Measurements from ENCODE around the gene PDE4D. TPM values are rescaled to one million over a fixed set of nuclear protein-coding genes. Genes with fewer than 3 reads are reported as not detected.

PDE4D gene
- total RNA-seq, 2 donors from 2014 or later = 207 to 300 TPM

GRCh38 chr5:59487068-59487686 lies 406.3 kb downstream of the PDE4D start:
- H3K36me3 Mint-ChIP-seq (ENCODE audit: low read depth) = no peaks in the 10 kb centered on the region
- H3K27me3 Mint-ChIP-seq = peaks cover 5% of the 10 kb centered on the region
- ATAC-seq = no peak
- H3K27ac Mint-ChIP-seq = no peak overlapping the region
- no peak for DNase-seq
- H3K4me3 Mint-ChIP-seq = no peak overlapping the region
- peaks cover 2% of the 10 kb centered on the region for H3K4me1 Mint-ChIP-seq
- no peaks in the 10 kb centered on the region for H3K9me3 ChIP-seq (ENCODE audit: control insufficient read depth, low read length, poor library complexity, severe bottlenecking)

GRCh38 chr5:59486508-59486907 lies 407.0 kb downstream of the PDE4D start:
- Mint-ChIP-seq H3K27ac (no peak overlapping the region), H3K27me3 (peaks cover 5% of the 10 kb centered on the region), H3K36me3 (ENCODE audit: low read depth) (no peaks in the 10 kb centered on the region), H3K4me1 (peaks cover 2% of the 10 kb centered on the region), H3K4me3 (no peak overlapping the region)
- DNase-seq (no peak), ATAC-seq (no peak)
- no peaks in the 10 kb centered on the region for H3K9me3 ChIP-seq (ENCODE audit: control insufficient read depth, low read length, poor library complexity, severe bottlenecking)

GRCh38 chr5:59485629-59486439 lies 407.7 kb downstream of the PDE4D start:
- H3K27me3 Mint-ChIP-seq = peaks cover 5% of the 10 kb centered on the region
- H3K36me3 Mint-ChIP-seq (ENCODE audit: low read depth) = no peaks in the 10 kb centered on the region
- peaks cover 2% of the 10 kb centered on the region for H3K4me1 Mint-ChIP-seq
- H3K9me3 ChIP-seq (ENCODE audit: control insufficient read depth, low read length, poor library complexity, severe bottlenecking) = no peaks in the 10 kb centered on the region
- DNase-seq (no peak), ATAC-seq (no peak)
- H3K4me3 Mint-ChIP-seq = no peak overlapping the region
- H3K27ac Mint-ChIP-seq = no peak overlapping the region

GRCh38 chr5:59485107-59485506 lies 408.4 kb downstream of the PDE4D start:
- Mint-ChIP-seq H3K4me1 (peaks cover 2% of the 10 kb centered on the region), H3K27ac (no peak overlapping the region), H3K4me3 (no peak overlapping the region), H3K36me3 (ENCODE audit: low read depth) (no peaks in the 10 kb centered on the region), H3K27me3 (peaks cover 5% of the 10 kb centered on the region)
- ATAC-seq = no peak
- no peaks in the 10 kb centered on the region for H3K9me3 ChIP-seq (ENCODE audit: control insufficient read depth, low read length, poor library complexity, severe bottlenecking)
- no peak for DNase-seq

- Mint-ChIP-seq H3K36me3 (ENCODE audit: low read depth) (no peaks in the 10 kb centered on the region), H3K27ac (no peak overlapping the region), H3K4me3 (no peak overlapping the region), H3K27me3 (peaks cover 5% of the 10 kb centered on the region), H3K4me1 (peaks cover 2% of the 10 kb centered on the region)
- ATAC-seq = no peak
- H3K9me3 ChIP-seq (ENCODE audit: control insufficient read depth, low read length, poor library complexity, severe bottlenecking) = no peaks in the 10 kb centered on the region
- no peak for DNase-seq
Observed at GRCh38 chr5:59484618-59485017, 408.9 kb downstream of the PDE4D start.

GRCh38 chr5:59483971-59484472 lies 409.5 kb downstream of the PDE4D start:
- no peak for ATAC-seq
- Mint-ChIP-seq H3K27ac (no peak overlapping the region), H3K36me3 (ENCODE audit: low read depth) (no peaks in the 10 kb centered on the region), H3K4me1 (peaks cover 2% of the 10 kb centered on the region), H3K4me3 (no peak overlapping the region), H3K27me3 (peaks cover 5% of the 10 kb centered on the region)
- H3K9me3 ChIP-seq (ENCODE audit: control insufficient read depth, low read length, poor library complexity, severe bottlenecking) = no peaks in the 10 kb centered on the region
- no peak for DNase-seq

- H3K27me3 Mint-ChIP-seq = no peaks in the 10 kb centered on the region
- DNase-seq (no peak), ATAC-seq (no peak)
- H3K36me3 Mint-ChIP-seq (ENCODE audit: low read depth) = no peaks in the 10 kb centered on the region
- H3K27ac Mint-ChIP-seq = no peak overlapping the region
- no peaks in the 10 kb centered on the region for H3K9me3 ChIP-seq (ENCODE audit: control insufficient read depth, low read length, poor library complexity, severe bottlenecking)
- no peak overlapping the region for H3K4me3 Mint-ChIP-seq
- no peaks in the 10 kb centered on the region for H3K4me1 Mint-ChIP-seq
Observed at GRCh38 chr5:59479086-59479485, 414.4 kb downstream of the PDE4D start.

GRCh38 chr5:59474324-59474723 lies 419.2 kb downstream of the PDE4D start:
- ATAC-seq (no peak), DNase-seq (no peak)
- no peaks in the 10 kb centered on the region for H3K9me3 ChIP-seq (ENCODE audit: control insufficient read depth, low read length, poor library complexity, severe bottlenecking)
- Mint-ChIP-seq H3K27me3 (no peaks in the 10 kb centered on the region), H3K4me3 (no peak overlapping the region), H3K27ac (no peak overlapping the region), H3K36me3 (ENCODE audit: low read depth) (no peaks in the 10 kb centered on the region), H3K4me1 (no peaks in the 10 kb centered on the region)

GRCh38 chr5:59473611-59474010 lies 419.9 kb downstream of the PDE4D start:
- no peaks in the 10 kb centered on the region for H3K27me3 Mint-ChIP-seq
- ATAC-seq (no peak), DNase-seq (no peak)
- no peak overlapping the region for H3K4me3 Mint-ChIP-seq
- no peaks in the 10 kb centered on the region for H3K36me3 Mint-ChIP-seq (ENCODE audit: low read depth)
- H3K4me1 Mint-ChIP-seq = no peaks in the 10 kb centered on the region
- H3K9me3 ChIP-seq (ENCODE audit: control insufficient read depth, low read length, poor library complexity, severe bottlenecking) = no peaks in the 10 kb centered on the region
- H3K27ac Mint-ChIP-seq = no peak overlapping the region

- Mint-ChIP-seq H3K4me3 (no peak overlapping the region), H3K4me1 (no peaks in the 10 kb centered on the region), H3K36me3 (ENCODE audit: low read depth) (no peaks in the 10 kb centered on the region), H3K27ac (no peak overlapping the region), H3K27me3 (peaks cover 6% of the 10 kb centered on the region)
- no peaks in the 10 kb centered on the region for H3K9me3 ChIP-seq (ENCODE audit: control insufficient read depth, low read length, poor library complexity, severe bottlenecking)
- DNase-seq = no peak
- ATAC-seq = no peak
Observed at GRCh38 chr5:59471463-59471862, 422.1 kb downstream of the PDE4D start.

GRCh38 chr5:59467969-59468368 lies 425.6 kb downstream of the PDE4D start:
- H3K9me3 ChIP-seq (ENCODE audit: control insufficient read depth, low read length, poor library complexity, severe bottlenecking) = no peaks in the 10 kb centered on the region
- Mint-ChIP-seq H3K27me3 (peaks cover 6% of the 10 kb centered on the region), H3K27ac (no peak overlapping the region), H3K4me1 (no peaks in the 10 kb centered on the region), H3K4me3 (no peak overlapping the region), H3K36me3 (ENCODE audit: low read depth) (no peaks in the 10 kb centered on the region)
- ATAC-seq = no peak
- no peak for DNase-seq

- no peak for DNase-seq
- no peaks in the 10 kb centered on the region for H3K4me1 Mint-ChIP-seq
- ATAC-seq = no peak
- no peak overlapping the region for H3K4me3 Mint-ChIP-seq
- no peak overlapping the region for H3K27ac Mint-ChIP-seq
- H3K9me3 ChIP-seq (ENCODE audit: control insufficient read depth, low read length, poor library complexity, severe bottlenecking) = no peaks in the 10 kb centered on the region
- peaks cover 12% of the 10 kb centered on the region for H3K27me3 Mint-ChIP-seq
- H3K36me3 Mint-ChIP-seq (ENCODE audit: low read depth) = no peaks in the 10 kb centered on the region
Observed at GRCh38 chr5:59466271-59466670, 427.3 kb downstream of the PDE4D start.

GRCh38 chr5:59464969-59465368 lies 428.6 kb downstream of the PDE4D start:
- Mint-ChIP-seq H3K27ac (no peak overlapping the region), H3K27me3 (peaks cover 12% of the 10 kb centered on the region), H3K4me1 (no peaks in the 10 kb centered on the region), H3K4me3 (no peak overlapping the region), H3K36me3 (ENCODE audit: low read depth) (no peaks in the 10 kb centered on the region)
- ATAC-seq (no peak), DNase-seq (no peak)
- H3K9me3 ChIP-seq (ENCODE audit: control insufficient read depth, low read length, poor library complexity, severe bottlenecking) = no peaks in the 10 kb centered on the region
